GM12878 (cell line): Measurements from ENCODE around the gene ABT1. TPM values are rescaled to one million over a fixed set of nuclear protein-coding genes. Genes with fewer than 3 reads are reported as not detected.

Experiments used
- ATAC-seq: fragments of 200-7000 bp; cut with Tn5 transposase; 3 replicates; pipeline ENCODE4 v1.9.1; 2020; ENCODE audit warnings: mild to moderate bottlenecking, moderate library complexity
- Bru-seq: library from RNA; stranded (reverse); fragments of 400-500 nt; gene quantifications from one replicate; lab custom pipeline; 2021; lab: Mats Ljungman, UMichigan
- BruChase-seq, 2 experiments: library from RNA; stranded (reverse); fragments of 400-500 nt; gene quantifications; one replicate each; lab custom pipeline; 2021; lab: Mats Ljungman, UMichigan
- BruUV-seq: library from RNA; stranded (reverse); fragments of 400-500 nt; replicated peaks from 2 replicates; lab custom pipeline; 2021; lab: Mats Ljungman, UMichigan
- CTCF ChIA-PET: fragments of 300-600 bp; sonication (Branson Sonifier 250); formaldehyde crosslinking; extraction: SDS; loops from one replicate; lab custom pipeline; 2021; ENCODE audit warnings: inconsistent platforms; lab: Yijun Ruan, JAX
- POLR2A ChIA-PET: fragments of 350-600 bp; formaldehyde crosslinking; extraction: SDS; loops from one replicate; lab custom pipeline; 2021; ENCODE audit warnings: inconsistent platforms; lab: Charles Lee
- RAD21 ChIA-PET: fragments of 300-600 bp; sonication (Branson Sonifier 250); formaldehyde crosslinking; loops from one replicate; lab custom pipeline; 2023; ENCODE audit warnings: antibody characterized with exemption; ENCODE audit not compliant: unreplicated experiment; lab: Charles Lee
- SMC1A ChIA-PET: fragments of 300-600 bp; sonication (Branson Sonifier 250); formaldehyde crosslinking; loops from one replicate; lab custom pipeline; 2023; ENCODE audit not compliant: unreplicated experiment, uncharacterized antibody; lab: Charles Lee
- DNase-seq: peaks from one replicate; pipeline ENCODE4 v3.0.0-alpha.2; 2011; ENCODE audit warnings: low read depth, low spot score
- FAIRE-seq: peaks from 3 replicates; lab custom pipeline; 2011; peaks lifted over from hg19 to GRCh38; lab: Jason Lieb, UNC
- H2AFZ ChIP-seq: 2 replicates; pipeline ENCODE4 v1.6.0; 2011; ENCODE audit warnings: low read depth, low read length, control low read depth; ENCODE audit not compliant: control insufficient read depth
- H3K27ac ChIP-seq: 2 replicates; pipeline ENCODE4 v1.5.1; 2011; ENCODE audit warnings: control low read depth; ENCODE audit not compliant: control insufficient read depth, insufficient read depth
- H3K27me3 ChIP-seq, 2 experiments: replicated peaks in 1 of 2; 2 replicates each; pipeline versions ENCODE4 v1.6.0 to v1.6.1; 2011; ENCODE audit warnings: low read length in 1 of 2; ENCODE audit not compliant: control insufficient read depth in 2 of 2, insufficient read depth in 2 of 2
- H3K36me3 ChIP-seq, 2 experiments: 2 replicates each; pipeline ENCODE4 v1.5.1; 2011; ENCODE audit warnings: low read length in 1 of 2; ENCODE audit not compliant: control insufficient read depth in 2 of 2, insufficient read depth in 2 of 2
- H3K4me1 ChIP-seq: 2 replicates; pipeline ENCODE4 v1.6.1; 2011; ENCODE audit warnings: mild to moderate bottlenecking, low read length, moderate library complexity, mixed read lengths; ENCODE audit not compliant: control insufficient read depth, insufficient read depth
- H3K4me2 ChIP-seq: 2 replicates; pipeline ENCODE4 v1.6.0; 2011; ENCODE audit warnings: control low read depth; ENCODE audit not compliant: control insufficient read depth, insufficient read depth
- H3K4me3 ChIP-seq: fragments of 200-600 bp; sonication (generic); 2 replicates; pipeline ENCODE4 v1.5.1; 2016
- H3K79me2 ChIP-seq: 2 replicates; pipeline ENCODE4 v1.6.0; 2011; ENCODE audit warnings: low read length; ENCODE audit not compliant: control insufficient read depth, insufficient read depth
- H3K9ac ChIP-seq: 2 replicates; pipeline ENCODE4 v1.8.0; 2011; ENCODE audit warnings: low read length, control low read depth, mixed read lengths; ENCODE audit not compliant: control insufficient read depth, insufficient read depth
- H3K9me3 ChIP-seq: replicated peaks from 3 replicates; pipeline ENCODE4 v1.5.1; 2011; ENCODE audit warnings: mild to moderate bottlenecking, low read length; ENCODE audit not compliant: control insufficient read depth, insufficient read depth
- H4K20me1 ChIP-seq: 2 replicates; pipeline ENCODE4 v1.6.0; 2011; ENCODE audit not compliant: control insufficient read depth, insufficient read depth
- CHD4 ChIP-seq: fragments of 200-600 bp; sonication (generic); IDR thresholded peaks from 2 replicates; pipeline ENCODE4 v1.6.1; 2016; ENCODE audit warnings: mild to moderate bottlenecking
- EP300 ChIP-seq, 2 experiments: fragments of 150-350 bp in 1 of 2; IDR thresholded peaks; 2 replicates each; pipeline ENCODE4 v1.6.1; 2011 to 2012; ENCODE audit warnings: low read depth in 2 of 2, low read length in 2 of 2, borderline replicate concordance in 1 of 2, improper control_type of control experiment in 1 of 2, inconsistent platforms in 1 of 2; ENCODE audit not compliant: control insufficient read depth in 1 of 2
- ETV6 ChIP-seq, 2 experiments: fragments of 450-650 bp in 1 of 2; IDR thresholded peaks in 1 of 2; conservative IDR thresholded peaks in 1 of 2; 2 replicates each; pipeline ENCODE4 v1.6.1; 2014; ENCODE audit warnings: antibody characterized with exemption in 1 of 2, borderline replicate concordance in 1 of 2, low read depth in 1 of 2, mild to moderate bottlenecking in 1 of 2, moderate library complexity in 1 of 2
- IKZF1 ChIP-seq: fragments of 450-650 bp; conservative IDR thresholded peaks from 2 replicates; pipeline ENCODE4 v1.6.1; 2017; ENCODE audit warnings: antibody characterized with exemption, mild to moderate bottlenecking
- MXI1 ChIP-seq: fragments of 150-350 bp; IDR thresholded peaks from 2 replicates; pipeline ENCODE4 v1.6.1; 2011; ENCODE audit warnings: low read depth, mild to moderate bottlenecking, inconsistent platforms, low read length, improper control_type of control experiment
- NFIC ChIP-seq: IDR thresholded peaks from 2 replicates; pipeline ENCODE4 v1.6.1; 2012; ENCODE audit warnings: low read depth, mild to moderate bottlenecking, inconsistent platforms, low read length, moderate library complexity
- YY1 ChIP-seq: IDR thresholded peaks from 2 replicates; pipeline ENCODE4 v1.6.1; 2011; ENCODE audit warnings: low read depth, mild to moderate bottlenecking, low read length
- ZNF207 ChIP-seq: fragments of 450-650 bp; IDR thresholded peaks from 2 replicates; pipeline ENCODE4 v1.6.1; 2014; ENCODE audit warnings: antibody characterized with exemption, mild to moderate bottlenecking, borderline replicate concordance
- WGBS: methylation state at CpG from one replicate; pipeline ENCODE4 v1.1.6; 2016; ENCODE audit warnings: low lambda C conversion rate; ENCODE audit not compliant: insufficient replicate concordance, insufficient coverage; ENCODE audit errors: missing lambda C conversion rate; 5-methylcytosine and 5-hydroxymethylcytosine counted together
- in situ Hi-C: fragments of 300-500 bp; cut with MboI; formaldehyde crosslinking; loops from 9 replicates; pipeline ENCODE4 v1.14.3; 2018; ENCODE audit warnings: mixed read lengths
- intact Hi-C: fragments of 100-400 bp; cut with micrococcal nuclease; formaldehyde crosslinking; loops from one replicate; pipeline ENCODE4 v1.14.2; 2022; ENCODE audit not compliant: unreplicated experiment
- long read RNA-seq, 2 experiments: library from polyadenylated mRNA; unstranded; transcript quantifications; one replicate each; pipeline ENCODE4 v2.0.0, GENCODE V29; 2019 to 2020
- polyA minus RNA-seq, 3 experiments: library from RNA; depleted of rRNA, polyadenylated mRNA; stranded (reverse); fragments of >200 nt; gene quantifications; 2 replicates each; pipeline ENCODE4 v1.2.3, GENCODE V29; 2011
- polyA plus RNA-seq, 11 experiments: library from polyadenylated mRNA; depleted of rRNA in 4 of 11; unstranded in 6 of 11; stranded (reverse) in 5 of 11; fragments of >200 nt; fragmentation: Nextera tagmentation in 4 of 11; fragmentation: Illumina TruSeq in 1 of 11; extraction: Ambion mirVana in 4 of 11; extraction: Trizol in 1 of 11; gene quantifications; 1 replicate in 1 of 11; 2 replicates in 10 of 11; pipeline versions ENCODE4 v1.2.1 to v1.2.3, GENCODE V29; 2011 to 2016; ENCODE audit warnings: inconsistent platforms in 2 of 11, missing spikeins in 2 of 11, low read depth in 1 of 11
- total RNA-seq, 4 experiments: library from RNA; depleted of rRNA in 3 of 4; stranded (reverse); fragments of >200 nt in 3 of 4; fragmentation: Illumina TruSeq in 1 of 4; extraction: Trizol in 1 of 4; gene quantifications; 2 replicates each; pipeline versions ENCODE4 v1.2.1 to v1.2.3, GENCODE V29; 2013 to 2021
- TF ChIP-seq, protein P1 (sequence below): fragments of 450-650 bp; IDR thresholded peaks from 2 replicates; pipeline ENCODE4 v1.6.1; 2014; ENCODE audit warnings: mild to moderate bottlenecking
- TF ChIP-seq, protein P2 (sequence below): fragments of 450-650 bp; IDR thresholded peaks from 2 replicates; pipeline ENCODE4 v1.6.1; 2016; ENCODE audit warnings: mild to moderate bottlenecking
- TF ChIP-seq, protein P3 (sequence below): fragments of 450-650 bp; IDR thresholded peaks from 2 replicates; pipeline ENCODE4 v1.6.1; 2017; ENCODE audit warnings: antibody characterized with exemption, mild to moderate bottlenecking, moderate library complexity

The ABT1 gene
- total RNA-seq (2013; cell fraction: nucleolus; rRNA removed) = 19.2 and 19.7 TPM in 2 replicates
- 33.5 and 37.1 TPM in 2 replicates for total RNA-seq (2014; rRNA removed)
- 19.4 and 21.5 TPM in 2 replicates for total RNA-seq (2014; rRNA removed; fragmentation: Illumina TruSeq; extraction: Trizol)
- total RNA-seq (2021) = 27.3 and 27.5 TPM in 2 replicates
- 9.1 TPM for polyA plus RNA-seq (2011; ENCODE audit: low read depth)
- 22.5 and 29.1 TPM in 2 replicates for polyA plus RNA-seq (2011; rRNA removed)
- 32.1 and 42.6 TPM in 2 replicates for polyA plus RNA-seq (2011; cell fraction: cytosol; rRNA removed)
- 19.3 and 23.6 TPM in 2 replicates for polyA plus RNA-seq (2011; cell fraction: nucleus; rRNA removed)
- 15.4 and 17.1 TPM in 2 replicates for polyA plus RNA-seq (2012)
- polyA plus RNA-seq (2014; fragmentation: Illumina TruSeq; extraction: Trizol) = 8.4 and 15.4 TPM in 2 replicates
- 10 to 100 TPM in 1 of 2 experiments, 1 to 10 TPM in 1; 8.4 to 11.3 TPM for polyA plus RNA-seq (2014; fragmentation: Nextera tagmentation; extraction: Ambion mirVana)
- 35.7 and 36.9 TPM in 2 replicates for polyA plus RNA-seq (2014; rRNA removed)
- polyA plus RNA-seq (2016; fragmentation: Nextera tagmentation; extraction: Ambion mirVana) = 10 to 100 TPM; 42.5 to 43.5 TPM
- 13.5 and 22.0 TPM in 2 replicates for polyA minus RNA-seq (2011; rRNA and poly(A)+ RNA removed)
- 6.9 and 7.8 TPM in 2 replicates for polyA minus RNA-seq (2011; cell fraction: cytosol; rRNA and poly(A)+ RNA removed)
- polyA minus RNA-seq (2011; cell fraction: nucleus; rRNA and poly(A)+ RNA removed) = 20.7 and 25.6 TPM in 2 replicates
- percentile 92 among the genes with signal in this experiment for Bru-seq, nascent RNA
- percentile 72 among the genes with signal in this experiment for BruChase-seq, experiment 1, labeled RNA remaining after a 6-hour chase
- percentile 92 among the genes with signal in this experiment for BruChase-seq, experiment 2, labeled RNA remaining after a 2-hour chase
- long read RNA-seq, experiment 1, transcript ABT1-201 (3 exons, 2,949 nt) = major isoform, 73 of 75 reads
- long read RNA-seq, experiment 1, partial matches to known transcripts = 1 of 75 reads
- long read RNA-seq, experiment 1, other reads (novel, unspliced or antisense) = 1 of 75 reads
- long read RNA-seq, experiment 2, transcript ABT1-201 (3 exons, 2,949 nt) = major isoform, 168 of 170 reads
- long read RNA-seq, experiment 2, partial matches to known transcripts = 0 of 170 reads
- long read RNA-seq, experiment 2, other reads (novel, unspliced or antisense) = 2 of 170 reads

- in situ Hi-C loops = no loop called here
- H4K20me1 ChIP-seq = no peaks in the 10 kb centered on the region
- ChIA-PET RAD21 (interaction anchor here (2.0 to 2.5 kb wide), 3 partner anchors 12 to 260 kb away, joined by 4 to 64 read pairs (median 7); no protein-coding TSS in a partner anchor), POLR2A (interaction anchor here (1.3 kb wide), 1 partner anchor 22 kb away, joined by 6 read pairs; no protein-coding TSS in a partner anchor), CTCF (interaction anchor here (1.2 to 8.7 kb wide), 11 partner anchors 19 to 525 kb away, joined by 3 to 267 read pairs (median 7); a partner anchor contains a TSS), SMC1A (interaction anchor here (1.1 to 8.3 kb wide), 8 partner anchors 20 to 424 kb away, joined by 3 to 170 read pairs (median 9); no protein-coding TSS in a partner anchor)
- H3K79me2 ChIP-seq = peaks cover 21% of the 10 kb centered on the region
- H3K27ac ChIP-seq = peak within 1 kb of the TSS; percentile 85
- peak within 1 kb of the TSS; percentile 84 for H3K9ac ChIP-seq
- H3K27me3 ChIP-seq = no peaks in the 10 kb centered on the region
- no peaks in the 10 kb centered on the region for H3K9me3 ChIP-seq
- H3K36me3 ChIP-seq = peaks cover 1 to 15% of the 10 kb centered on the region in 2 experiments; a peak in 2 of 4 replicates
- FAIRE-seq (peak; percentile 95), ATAC-seq (peak; percentile 88), DNase-seq (peak; percentile 96)
- peaks cover 18% of the 10 kb centered on the region for H3K4me1 ChIP-seq
- BruUV-seq = TSS peak; percentile 76
- peak within 1 kb of the TSS; percentile 98 for H3K4me2 ChIP-seq
- intact Hi-C loops = loop anchor here (10.0 kb wide), 1 partner anchor 422 kb away; no protein-coding TSS in a partner anchor
- H3K4me3 ChIP-seq = peak within 1 kb of the TSS; percentile 93
- H2AFZ ChIP-seq = peak within 1 kb of the TSS; percentile 90
- under 1% methylated on average over 48 of the region's 51 CpGs for WGBS
- TF ChIP-seq ETV6 (conservative IDR thresholded peaks at IDR 0.05 in 1 of 2, IDR thresholded peaks at IDR 0.05 in 1 of 2; ENCODE audit: borderline replicate concordance in 1 of 2, low read depth in 1 of 2) (peak; percentile 30 to 99; a peak in 2 of 4 replicates), MXI1 (peak; percentile 95), CHD4 (no peak), EP300 (IDR thresholded peaks at IDR 0.05; ENCODE audit: borderline replicate concordance in 1 of 2, control insufficient read depth in 1 of 2, low read depth in 2 of 2, low read length in 2 of 2) (no peak), IKZF1 (peak; percentile 96), NFIC (peak; percentile 48; the same call in 1 of the 2 replicates), YY1 (peak; percentile 95), ZNF207 (peak; percentile 60; the same call in 1 of the 2 replicates)
- TF ChIP-seq, protein P1, sequence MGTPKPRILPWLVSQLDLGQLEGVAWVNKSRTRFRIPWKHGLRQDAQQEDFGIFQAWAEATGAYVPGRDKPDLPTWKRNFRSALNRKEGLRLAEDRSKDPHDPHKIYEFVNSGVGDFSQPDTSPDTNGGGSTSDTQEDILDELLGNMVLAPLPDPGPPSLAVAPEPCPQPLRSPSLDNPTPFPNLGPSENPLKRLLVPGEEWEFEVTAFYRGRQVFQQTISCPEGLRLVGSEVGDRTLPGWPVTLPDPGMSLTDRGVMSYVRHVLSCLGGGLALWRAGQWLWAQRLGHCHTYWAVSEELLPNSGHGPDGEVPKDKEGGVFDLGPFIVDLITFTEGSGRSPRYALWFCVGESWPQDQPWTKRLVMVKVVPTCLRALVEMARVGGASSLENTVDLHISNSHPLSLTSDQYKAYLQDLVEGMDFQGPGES = no peak
- TF ChIP-seq, protein P2, sequence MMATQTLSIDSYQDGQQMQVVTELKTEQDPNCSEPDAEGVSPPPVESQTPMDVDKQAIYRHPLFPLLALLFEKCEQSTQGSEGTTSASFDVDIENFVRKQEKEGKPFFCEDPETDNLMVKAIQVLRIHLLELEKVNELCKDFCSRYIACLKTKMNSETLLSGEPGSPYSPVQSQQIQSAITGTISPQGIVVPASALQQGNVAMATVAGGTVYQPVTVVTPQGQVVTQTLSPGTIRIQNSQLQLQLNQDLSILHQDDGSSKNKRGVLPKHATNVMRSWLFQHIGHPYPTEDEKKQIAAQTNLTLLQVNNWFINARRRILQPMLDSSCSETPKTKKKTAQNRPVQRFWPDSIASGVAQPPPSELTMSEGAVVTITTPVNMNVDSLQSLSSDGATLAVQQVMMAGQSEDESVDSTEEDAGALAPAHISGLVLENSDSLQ = peak; percentile 97
- TF ChIP-seq, protein P3, sequence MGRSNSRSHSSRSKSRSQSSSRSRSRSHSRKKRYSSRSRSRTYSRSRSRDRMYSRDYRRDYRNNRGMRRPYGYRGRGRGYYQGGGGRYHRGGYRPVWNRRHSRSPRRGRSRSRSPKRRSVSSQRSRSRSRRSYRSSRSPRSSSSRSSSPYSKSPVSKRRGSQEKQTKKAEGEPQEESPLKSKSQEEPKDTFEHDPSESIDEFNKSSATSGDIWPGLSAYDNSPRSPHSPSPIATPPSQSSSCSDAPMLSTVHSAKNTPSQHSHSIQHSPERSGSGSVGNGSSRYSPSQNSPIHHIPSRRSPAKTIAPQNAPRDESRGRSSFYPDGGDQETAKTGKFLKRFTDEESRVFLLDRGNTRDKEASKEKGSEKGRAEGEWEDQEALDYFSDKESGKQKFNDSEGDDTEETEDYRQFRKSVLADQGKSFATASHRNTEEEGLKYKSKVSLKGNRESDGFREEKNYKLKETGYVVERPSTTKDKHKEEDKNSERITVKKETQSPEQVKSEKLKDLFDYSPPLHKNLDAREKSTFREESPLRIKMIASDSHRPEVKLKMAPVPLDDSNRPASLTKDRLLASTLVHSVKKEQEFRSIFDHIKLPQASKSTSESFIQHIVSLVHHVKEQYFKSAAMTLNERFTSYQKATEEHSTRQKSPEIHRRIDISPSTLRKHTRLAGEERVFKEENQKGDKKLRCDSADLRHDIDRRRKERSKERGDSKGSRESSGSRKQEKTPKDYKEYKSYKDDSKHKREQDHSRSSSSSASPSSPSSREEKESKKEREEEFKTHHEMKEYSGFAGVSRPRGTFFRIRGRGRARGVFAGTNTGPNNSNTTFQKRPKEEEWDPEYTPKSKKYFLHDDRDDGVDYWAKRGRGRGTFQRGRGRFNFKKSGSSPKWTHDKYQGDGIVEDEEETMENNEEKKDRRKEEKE = no peak
These were observed at the start of gene ABT1 for GRCh38 chr6:26596579-26597388. Gene ABT1 (plus strand): TSS chr6:26596953. CDS start chr6:26596983, 30 bp downstream.
